Measurements from ENCODE around the gene UBE2K. TPM values are rescaled to one million over a fixed set of nuclear protein-coding genes. Genes with fewer than 3 reads are reported as not detected.
"Not testable (repeated sequence)": the region's sequence is repeated elsewhere in the genome, so short reads cannot be mapped to it uniquely, and the experiment has no call there.

UBE2K gene
- total RNA-seq, 1 experiment from 2014 or later: 151 TPM

DNA sequence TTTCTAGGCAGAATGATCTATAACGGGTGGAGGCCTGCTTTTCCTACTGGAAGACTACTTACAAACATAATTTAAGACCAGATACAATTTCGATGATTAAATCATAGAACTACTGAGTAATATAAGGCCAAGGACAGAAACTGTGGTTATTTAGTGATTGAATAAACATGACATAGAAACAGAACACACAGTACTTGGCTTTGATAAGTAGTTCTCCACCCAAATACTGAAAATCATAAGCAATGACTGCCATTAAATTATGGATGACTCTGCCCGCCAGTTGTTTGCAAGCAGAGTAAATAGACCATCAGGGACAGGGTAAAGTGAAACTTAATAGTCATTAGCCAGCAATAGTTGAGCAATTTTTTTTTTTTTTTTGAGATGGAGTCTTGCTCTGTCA lies 42.1 kb upstream of the UBE2K start:
- H2BK5ac ChIP-seq (ENCODE audit: insufficient read length, low read length): no peak overlapping the region
- no peak overlapping the region for H4K8ac ChIP-seq (replicated peaks; ENCODE audit: insufficient read length, low read depth, low read length)
- H2BK12ac ChIP-seq (ENCODE audit: insufficient read length, low read depth, low read length): no peak overlapping the region
- H3K23me2 ChIP-seq (ENCODE audit: insufficient read length, low read depth, low read length, poor library complexity, severe bottlenecking): no peaks in the 10 kb centered on the region
- H3K9me3 ChIP-seq (ENCODE audit: control insufficient read depth, low read depth, low read length): no peaks in the 10 kb centered on the region
- H4K91ac ChIP-seq (ENCODE audit: insufficient read length, low read depth, low read length): no peak overlapping the region
- H2BK120ac ChIP-seq (ENCODE audit: low read depth, low read length, poor library complexity, severe bottlenecking): no peak overlapping the region
- TF ChIP-seq, protein P1, sequence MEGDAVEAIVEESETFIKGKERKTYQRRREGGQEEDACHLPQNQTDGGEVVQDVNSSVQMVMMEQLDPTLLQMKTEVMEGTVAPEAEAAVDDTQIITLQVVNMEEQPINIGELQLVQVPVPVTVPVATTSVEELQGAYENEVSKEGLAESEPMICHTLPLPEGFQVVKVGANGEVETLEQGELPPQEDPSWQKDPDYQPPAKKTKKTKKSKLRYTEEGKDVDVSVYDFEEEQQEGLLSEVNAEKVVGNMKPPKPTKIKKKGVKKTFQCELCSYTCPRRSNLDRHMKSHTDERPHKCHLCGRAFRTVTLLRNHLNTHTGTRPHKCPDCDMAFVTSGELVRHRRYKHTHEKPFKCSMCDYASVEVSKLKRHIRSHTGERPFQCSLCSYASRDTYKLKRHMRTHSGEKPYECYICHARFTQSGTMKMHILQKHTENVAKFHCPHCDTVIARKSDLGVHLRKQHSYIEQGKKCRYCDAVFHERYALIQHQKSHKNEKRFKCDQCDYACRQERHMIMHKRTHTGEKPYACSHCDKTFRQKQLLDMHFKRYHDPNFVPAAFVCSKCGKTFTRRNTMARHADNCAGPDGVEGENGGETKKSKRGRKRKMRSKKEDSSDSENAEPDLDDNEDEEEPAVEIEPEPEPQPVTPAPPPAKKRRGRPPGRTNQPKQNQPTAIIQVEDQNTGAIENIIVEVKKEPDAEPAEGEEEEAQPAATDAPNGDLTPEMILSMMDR (conservative IDR thresholded peaks at IDR 0.05): no peak
- Mint-ChIP-seq H3K4me3 (no peak overlapping the region), H3K9me3 (no peaks in the 10 kb centered on the region), H3K27me3 (ENCODE audit: low read depth) (no peaks in the 10 kb centered on the region), H3K36me3 (ENCODE audit: insufficient read depth in 1 of 3, low read depth in 3 of 3) (peaks cover 0 to 10% (median 0%) of the 10 kb centered on the region in 3 experiments; a peak in 2 of 7 replicates), H3K27ac (no peak overlapping the region), H3K4me1 (no peaks in the 10 kb centered on the region)
- no peak overlapping the region for H2BK20ac ChIP-seq (ENCODE audit: low read depth, low read length, poor library complexity, severe bottlenecking)
- H3K23ac ChIP-seq (ENCODE audit: insufficient read length, low read depth, low read length): no peak overlapping the region
- no peak overlapping the region for H3K14ac ChIP-seq (ENCODE audit: insufficient read depth, low read length)
- no CpG with 5 or more reads among the region's 3 CpGs for WGBS (ENCODE audit: extremely low coverage, insufficient read length, low lambda C conversion rate)
- no peak overlapping the region for H3K4ac ChIP-seq (ENCODE audit: low read depth, low read length)
- H2AFZ ChIP-seq (ENCODE audit: low read length): no peak overlapping the region
- H3K9ac ChIP-seq (ENCODE audit: extremely low read depth, insufficient read length, low read length): no peak overlapping the region
- H3K27ac ChIP-seq (ENCODE audit: insufficient read length, low read depth, low read length): no peak overlapping the region
- no peak for DNase-seq
- no peaks in the 10 kb centered on the region for H3K27me3 ChIP-seq (ENCODE audit: insufficient read depth, low read length)
- no peak overlapping the region for H3K4me2 ChIP-seq (ENCODE audit: insufficient read depth, insufficient read length, low read length)
- H3K79me2 ChIP-seq (ENCODE audit: insufficient read depth, low read length): no peaks in the 10 kb centered on the region
- H3K4me1 ChIP-seq (ENCODE audit: insufficient read depth, low read length): no peaks in the 10 kb centered on the region
- H4K20me1 ChIP-seq (ENCODE audit: control insufficient read depth, insufficient read depth, insufficient read length): no peaks in the 10 kb centered on the region
- no peak overlapping the region for H3K18ac ChIP-seq (ENCODE audit: insufficient read length, low read depth, low read length)
- no peak overlapping the region for H3K56ac ChIP-seq (ENCODE audit: insufficient read length, low read depth, low read length)
- no peak overlapping the region for H4K5ac ChIP-seq (ENCODE audit: insufficient read length, low read depth, low read length)
- H2AK5ac ChIP-seq (ENCODE audit: insufficient read length, low read length): no peak overlapping the region
- H3K79me1 ChIP-seq (ENCODE audit: insufficient read depth, low read depth, low read length, poor library complexity, severe bottlenecking): no peaks in the 10 kb centered on the region
- no peak overlapping the region for H2BK15ac ChIP-seq (ENCODE audit: low read depth, low read length)
- H3T11ph ChIP-seq (ENCODE audit: low read length): no peak overlapping the region

DNA sequence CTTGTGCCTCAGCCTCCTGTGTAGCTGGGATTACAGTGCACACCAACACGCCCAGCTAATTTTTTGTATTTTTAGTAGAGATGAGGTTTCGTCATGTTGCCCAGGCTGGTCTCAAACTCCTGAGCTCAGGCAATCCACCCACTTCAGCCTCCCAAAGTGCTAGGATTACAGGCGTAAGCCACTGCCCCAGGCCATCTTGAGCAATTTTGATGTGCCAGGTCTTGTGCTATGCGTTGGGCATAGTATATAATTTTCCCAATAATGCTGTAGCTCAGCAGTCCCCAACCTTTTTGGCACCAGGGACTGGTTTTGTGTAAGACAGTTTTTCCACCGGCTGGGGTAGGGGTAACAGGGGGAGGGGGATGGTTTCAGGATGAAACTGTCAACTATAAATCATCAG lies 41.3 kb upstream of the UBE2K start:
- not testable (repeated sequence) for H3K56ac ChIP-seq (ENCODE audit: insufficient read length, low read depth, low read length); H3K4me1 ChIP-seq (ENCODE audit: insufficient read depth, low read length); H3K27ac Mint-ChIP-seq; H2BK120ac ChIP-seq (ENCODE audit: low read depth, low read length, poor library complexity, severe bottlenecking); H3K4ac ChIP-seq (ENCODE audit: low read depth, low read length); H2AFZ ChIP-seq (ENCODE audit: low read length); H2BK12ac ChIP-seq (ENCODE audit: insufficient read length, low read depth, low read length); H3K9me3 Mint-ChIP-seq; H3T11ph ChIP-seq (ENCODE audit: low read length); H4K5ac ChIP-seq (ENCODE audit: insufficient read length, low read depth, low read length); H3K79me2 ChIP-seq (ENCODE audit: insufficient read depth, low read length); H3K4me2 ChIP-seq (ENCODE audit: insufficient read depth, insufficient read length, low read length); DNase-seq; H4K91ac ChIP-seq (ENCODE audit: insufficient read length, low read depth, low read length); H3K4me1 Mint-ChIP-seq; H3K14ac ChIP-seq (ENCODE audit: insufficient read depth, low read length); H2BK15ac ChIP-seq (ENCODE audit: low read depth, low read length); H3K79me1 ChIP-seq (ENCODE audit: insufficient read depth, low read depth, low read length, poor library complexity, severe bottlenecking); H2BK5ac ChIP-seq (ENCODE audit: insufficient read length, low read length); H3K27me3 Mint-ChIP-seq (ENCODE audit: low read depth); H3K27me3 ChIP-seq (ENCODE audit: insufficient read depth, low read length); H3K36me3 Mint-ChIP-seq (ENCODE audit: insufficient read depth in 1 of 3, low read depth in 3 of 3); H4K20me1 ChIP-seq (ENCODE audit: control insufficient read depth, insufficient read depth, insufficient read length); H3K27ac ChIP-seq (ENCODE audit: insufficient read length, low read depth, low read length); H3K23me2 ChIP-seq (ENCODE audit: insufficient read length, low read depth, low read length, poor library complexity, severe bottlenecking); H3K23ac ChIP-seq (ENCODE audit: insufficient read length, low read depth, low read length); H3K9me3 ChIP-seq (ENCODE audit: control insufficient read depth, low read depth, low read length); H2BK20ac ChIP-seq (ENCODE audit: low read depth, low read length, poor library complexity, severe bottlenecking); H3K9ac ChIP-seq (ENCODE audit: extremely low read depth, insufficient read length, low read length); H2AK5ac ChIP-seq (ENCODE audit: insufficient read length, low read length); H4K8ac ChIP-seq (replicated peaks; ENCODE audit: insufficient read length, low read depth, low read length); H3K4me3 Mint-ChIP-seq; H3K18ac ChIP-seq (ENCODE audit: insufficient read length, low read depth, low read length)
- WGBS (ENCODE audit: extremely low coverage, insufficient read length, low lambda C conversion rate): no CpG with 5 or more reads among the region's 5 CpGs

All from H9 (cell line).